Uterus (tissue), 2 donors: Measurements from ENCODE around the gene RGL1.

Source experiments
- POLR2A ChIP-seq, 2 donors: fragments of 450-650 bp; IDR thresholded peaks; one replicate each; pipeline ENCODE4 v1.6.1; 2016; ENCODE audit warnings: antibody characterized with exemption in 2 of 2, mild to moderate bottlenecking in 1 of 2, moderate library complexity in 1 of 2
- TF ChIP-seq, protein P1 (sequence below), 4 experiments: fragments of 200-600 bp in 2 of 4; fragments of 450-650 bp in 2 of 4; sonication (generic) in 2 of 4; IDR thresholded peaks; one replicate each; pipeline ENCODE4 v1.5.1; 2016 to 2019; ENCODE audit warnings: antibody characterized with exemption in 4 of 4, mild to moderate bottlenecking in 2 of 4, moderate library complexity in 1 of 4

DNA sequence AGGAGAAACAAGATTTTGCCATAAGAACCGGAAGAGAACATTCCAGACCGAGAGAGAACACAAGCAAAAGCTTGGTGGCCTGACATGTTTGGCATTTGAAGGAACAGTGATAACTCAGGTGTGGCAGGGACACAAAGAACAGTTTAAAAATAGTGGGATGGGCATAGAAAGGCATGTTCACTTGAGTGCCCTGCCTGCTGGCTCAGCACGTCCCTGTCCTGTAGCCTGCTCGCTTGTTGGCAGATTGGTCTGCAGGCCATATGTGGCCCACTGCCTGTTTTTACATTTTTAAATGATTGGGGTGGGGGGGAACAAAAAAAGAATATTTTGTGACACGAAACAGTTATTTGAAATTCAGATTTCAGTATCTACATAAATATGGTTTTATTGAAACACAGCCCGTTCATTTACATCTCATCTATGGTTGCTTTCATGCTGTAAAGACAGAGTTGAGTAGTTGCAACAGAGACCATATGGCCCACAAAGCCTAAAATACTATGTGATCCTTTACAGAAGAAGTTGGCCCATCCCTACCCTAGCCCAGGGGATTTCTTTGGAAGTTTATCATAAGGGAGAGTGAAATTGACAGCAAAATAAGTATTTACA lies 100.7 kb downstream of the RGL1 start:
- TF ChIP-seq, protein P1, sequence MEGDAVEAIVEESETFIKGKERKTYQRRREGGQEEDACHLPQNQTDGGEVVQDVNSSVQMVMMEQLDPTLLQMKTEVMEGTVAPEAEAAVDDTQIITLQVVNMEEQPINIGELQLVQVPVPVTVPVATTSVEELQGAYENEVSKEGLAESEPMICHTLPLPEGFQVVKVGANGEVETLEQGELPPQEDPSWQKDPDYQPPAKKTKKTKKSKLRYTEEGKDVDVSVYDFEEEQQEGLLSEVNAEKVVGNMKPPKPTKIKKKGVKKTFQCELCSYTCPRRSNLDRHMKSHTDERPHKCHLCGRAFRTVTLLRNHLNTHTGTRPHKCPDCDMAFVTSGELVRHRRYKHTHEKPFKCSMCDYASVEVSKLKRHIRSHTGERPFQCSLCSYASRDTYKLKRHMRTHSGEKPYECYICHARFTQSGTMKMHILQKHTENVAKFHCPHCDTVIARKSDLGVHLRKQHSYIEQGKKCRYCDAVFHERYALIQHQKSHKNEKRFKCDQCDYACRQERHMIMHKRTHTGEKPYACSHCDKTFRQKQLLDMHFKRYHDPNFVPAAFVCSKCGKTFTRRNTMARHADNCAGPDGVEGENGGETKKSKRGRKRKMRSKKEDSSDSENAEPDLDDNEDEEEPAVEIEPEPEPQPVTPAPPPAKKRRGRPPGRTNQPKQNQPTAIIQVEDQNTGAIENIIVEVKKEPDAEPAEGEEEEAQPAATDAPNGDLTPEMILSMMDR (IDR thresholded peaks at IDR 0.05): no peak
- TF ChIP-seq POLR2A (IDR thresholded peaks at IDR 0.05): no peak
